GM23338 (cell line): ENCODE measurements around the gene SCFD2. TPM values are rescaled to one million over a fixed set of nuclear protein-coding genes. Genes with fewer than 3 reads are reported as not detected.

Experiments used
- ATAC-seq: fragments of 200-7000 bp; cut with Tn5 transposase; 3 replicates; pipeline ENCODE4 v1.9.1; 2020
- DNase-seq: peaks from one replicate; pipeline ENCODE4 v3.0.0-alpha.2; 2015; ENCODE audit warnings: low spot score
- H2AFZ ChIP-seq: fragments of 200-600 bp; sonication (generic); 2 replicates; pipeline ENCODE4 v1.8.0; 2016; ENCODE audit warnings: antibody characterized with exemption, mild to moderate bottlenecking, moderate library complexity
- H3F3A ChIP-seq: fragments of 200-600 bp; sonication (generic); replicated peaks from 2 replicates; pipeline ENCODE4 v1.8.0; 2017; ENCODE audit warnings: antibody characterized with exemption, mixed run types, low read depth
- H3K27ac ChIP-seq: fragments of 200-600 bp; sonication (generic); 2 replicates; pipeline ENCODE4 v1.6.1; 2016; ENCODE audit warnings: low read depth
- H3K27me3 ChIP-seq: fragments of 200-600 bp; sonication (generic); 2 replicates; pipeline ENCODE4 v1.8.0; 2016; ENCODE audit warnings: mild to moderate bottlenecking, mixed run types, moderate library complexity; ENCODE audit not compliant: insufficient read depth
- H3K36me3 ChIP-seq: fragments of 200-600 bp; sonication (generic); 2 replicates; pipeline ENCODE4 v1.8.0; 2016; ENCODE audit warnings: mild to moderate bottlenecking; ENCODE audit not compliant: insufficient read depth
- H3K4me1 ChIP-seq: fragments of 200-600 bp; sonication (generic); 2 replicates; pipeline ENCODE4 v1.8.0; 2016; ENCODE audit warnings: mild to moderate bottlenecking, moderate library complexity; ENCODE audit not compliant: insufficient read depth
- H3K4me2 ChIP-seq: fragments of 200-600 bp; sonication (generic); 2 replicates; pipeline ENCODE4 v1.7.1; 2017; ENCODE audit warnings: mixed run types
- H3K4me3 ChIP-seq: fragments of 200-600 bp; sonication (generic); 2 replicates; pipeline ENCODE4 v1.6.1; 2016; ENCODE audit warnings: mixed run types
- H3K79me2 ChIP-seq: fragments of 200-600 bp; sonication (generic); replicated peaks from 2 replicates; pipeline ENCODE4 v1.8.0; 2017; ENCODE audit warnings: mild to moderate bottlenecking; ENCODE audit not compliant: insufficient read depth
- H3K9me2 ChIP-seq: fragments of 200-600 bp; sonication (generic); 2 replicates; pipeline ENCODE4 v1.8.0; 2017; ENCODE audit not compliant: insufficient read depth
- H4K20me1 ChIP-seq: fragments of 200-600 bp; sonication (generic); replicated peaks from 2 replicates; pipeline ENCODE4 v1.8.0; 2017; ENCODE audit warnings: mild to moderate bottlenecking; ENCODE audit not compliant: insufficient read depth
- H3K27ac Mint-ChIP-seq: 2 replicates; pipeline ENCODE4 v1.8.0; 2020; ENCODE audit warnings: inconsistent platforms, mild to moderate bottlenecking, moderate library complexity, mixed read lengths
- H3K27me3 Mint-ChIP-seq: 3 replicates; pipeline ENCODE4 v1.8.0; 2022; ENCODE audit warnings: low read depth, mild to moderate bottlenecking, moderate library complexity, mixed read lengths, inconsistent platforms; ENCODE audit not compliant: insufficient read depth, poor library complexity
- H3K36me3 Mint-ChIP-seq: 3 replicates; pipeline ENCODE4 v1.8.0; 2021; ENCODE audit warnings: low read depth, mild to moderate bottlenecking, inconsistent platforms, moderate library complexity, mixed read lengths
- H3K4me1 Mint-ChIP-seq: 3 replicates; pipeline ENCODE4 v1.8.0; 2020; ENCODE audit warnings: mild to moderate bottlenecking, inconsistent platforms, mixed read lengths
- H3K4me3 Mint-ChIP-seq: 3 replicates; pipeline ENCODE4 v1.8.0; 2021; ENCODE audit warnings: moderate library complexity, mild to moderate bottlenecking, inconsistent platforms, mixed read lengths
- H3K9me3 Mint-ChIP-seq: 3 replicates; pipeline ENCODE4 v1.8.0; 2020; ENCODE audit warnings: moderate library complexity, mild to moderate bottlenecking, inconsistent platforms, mixed read lengths
- CREB1 ChIP-seq: fragments of 250-450 bp; sonication (Bioruptor Pico); IDR thresholded peaks from 2 replicates; pipeline ENCODE4 v1.5.0; 2020; ENCODE audit warnings: low read depth, mild to moderate bottlenecking, moderate library complexity
- EZH2phosphoT487 ChIP-seq: fragments of 200-600 bp; sonication (generic); IDR thresholded peaks from one replicate; pipeline ENCODE4 v1.8.1; 2018; ENCODE audit warnings: antibody characterized with exemption; ENCODE audit not compliant: unreplicated experiment
- JUNB ChIP-seq: IDR thresholded peaks from one replicate; pipeline ENCODE4 v1.6.1; 2016; ENCODE audit warnings: antibody characterized with exemption; ENCODE audit not compliant: unreplicated experiment
- NANOG ChIP-seq: IDR thresholded peaks from 2 replicates; pipeline ENCODE4 v1.6.1; 2016; ENCODE audit warnings: antibody characterized with exemption, borderline replicate concordance
- POLR2AphosphoS5 ChIP-seq: IDR thresholded peaks from 2 replicates; pipeline ENCODE4 v1.6.1; 2016; ENCODE audit warnings: antibody characterized with exemption, low read depth
- ZNF114 ChIP-seq: fragments of 250-450 bp; sonication (Bioruptor Pico); IDR thresholded peaks from 2 replicates; pipeline ENCODE4 v1.5.0; 2020; ENCODE audit warnings: mild to moderate bottlenecking, moderate library complexity
- ZNF331 ChIP-seq: fragments of 250-450 bp; sonication (Bioruptor Pico); IDR thresholded peaks from 2 replicates; pipeline ENCODE4 v1.5.0; 2020; ENCODE audit warnings: low read depth, mild to moderate bottlenecking, moderate library complexity
- polyA plus RNA-seq: library from polyadenylated mRNA; unstranded; fragments of >200 nt; fragmentation: Nextera tagmentation; extraction: Ambion mirVana; gene quantifications from 2 replicates; pipeline ENCODE4 v1.2.1, GENCODE V29; 2016
- total RNA-seq: library from RNA; depleted of rRNA; stranded (reverse); fragments of >200 nt; shearing (Covaris generic); gene quantifications from 2 replicates; pipeline ENCODE4 v1.2.3, GENCODE V29; 2014
- TF ChIP-seq, protein P1 (sequence below): fragments of 250-450 bp; sonication (Bioruptor Pico); IDR thresholded peaks from 2 replicates; pipeline ENCODE4 v1.5.0; 2020; ENCODE audit warnings: mild to moderate bottlenecking, moderate library complexity

The SCFD2 gene
- total and polyA plus RNA-seq, 2 experiments from 2014 or later: 5.7 to 17.5 TPM

DNA sequence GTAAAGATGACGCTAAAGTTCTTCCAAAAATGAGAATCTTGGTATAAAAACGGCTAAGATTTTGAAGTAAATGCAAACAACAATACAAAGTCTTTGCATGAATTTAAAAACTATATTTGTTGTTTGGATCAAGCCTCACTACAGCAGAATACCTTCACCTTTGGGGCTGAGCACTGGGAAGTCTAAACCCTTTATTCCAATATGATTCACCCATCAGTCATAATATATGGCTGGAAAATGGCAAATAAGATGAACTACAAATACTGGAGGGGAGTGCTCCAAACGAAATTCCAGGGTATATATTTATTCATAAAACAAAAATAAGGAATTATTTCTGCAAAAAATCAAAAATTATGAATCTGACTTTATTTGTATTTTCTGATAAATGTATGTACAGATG is 138.4 kb downstream of the SCFD2 start:
- H3K79me2 ChIP-seq: no peaks in the 10 kb centered on the region
- no peaks in the 10 kb centered on the region for H3K36me3 Mint-ChIP-seq
- H2AFZ ChIP-seq: no peak overlapping the region
- no peak overlapping the region for H3K4me2 ChIP-seq
- no peak for DNase-seq
- H3K4me1 Mint-ChIP-seq: no peaks in the 10 kb centered on the region
- H3K36me3 ChIP-seq: no peaks in the 10 kb centered on the region
- no peaks in the 10 kb centered on the region for H3K4me1 ChIP-seq
- no peaks in the 10 kb centered on the region for H3K27me3 ChIP-seq
- H3K4me3 ChIP-seq: no peak overlapping the region
- no peak overlapping the region for H3K27ac Mint-ChIP-seq
- no peaks in the 10 kb centered on the region for H3K27me3 Mint-ChIP-seq
- no peak overlapping the region for H3K4me3 Mint-ChIP-seq
- H3K9me2 ChIP-seq: no peaks in the 10 kb centered on the region
- peaks cover 4% of the 10 kb centered on the region; the same call in 2 of the 3 replicates for H3K9me3 Mint-ChIP-seq
- no peak overlapping the region for H3K27ac ChIP-seq
- no peak for ATAC-seq
- TF ChIP-seq, protein P1, sequence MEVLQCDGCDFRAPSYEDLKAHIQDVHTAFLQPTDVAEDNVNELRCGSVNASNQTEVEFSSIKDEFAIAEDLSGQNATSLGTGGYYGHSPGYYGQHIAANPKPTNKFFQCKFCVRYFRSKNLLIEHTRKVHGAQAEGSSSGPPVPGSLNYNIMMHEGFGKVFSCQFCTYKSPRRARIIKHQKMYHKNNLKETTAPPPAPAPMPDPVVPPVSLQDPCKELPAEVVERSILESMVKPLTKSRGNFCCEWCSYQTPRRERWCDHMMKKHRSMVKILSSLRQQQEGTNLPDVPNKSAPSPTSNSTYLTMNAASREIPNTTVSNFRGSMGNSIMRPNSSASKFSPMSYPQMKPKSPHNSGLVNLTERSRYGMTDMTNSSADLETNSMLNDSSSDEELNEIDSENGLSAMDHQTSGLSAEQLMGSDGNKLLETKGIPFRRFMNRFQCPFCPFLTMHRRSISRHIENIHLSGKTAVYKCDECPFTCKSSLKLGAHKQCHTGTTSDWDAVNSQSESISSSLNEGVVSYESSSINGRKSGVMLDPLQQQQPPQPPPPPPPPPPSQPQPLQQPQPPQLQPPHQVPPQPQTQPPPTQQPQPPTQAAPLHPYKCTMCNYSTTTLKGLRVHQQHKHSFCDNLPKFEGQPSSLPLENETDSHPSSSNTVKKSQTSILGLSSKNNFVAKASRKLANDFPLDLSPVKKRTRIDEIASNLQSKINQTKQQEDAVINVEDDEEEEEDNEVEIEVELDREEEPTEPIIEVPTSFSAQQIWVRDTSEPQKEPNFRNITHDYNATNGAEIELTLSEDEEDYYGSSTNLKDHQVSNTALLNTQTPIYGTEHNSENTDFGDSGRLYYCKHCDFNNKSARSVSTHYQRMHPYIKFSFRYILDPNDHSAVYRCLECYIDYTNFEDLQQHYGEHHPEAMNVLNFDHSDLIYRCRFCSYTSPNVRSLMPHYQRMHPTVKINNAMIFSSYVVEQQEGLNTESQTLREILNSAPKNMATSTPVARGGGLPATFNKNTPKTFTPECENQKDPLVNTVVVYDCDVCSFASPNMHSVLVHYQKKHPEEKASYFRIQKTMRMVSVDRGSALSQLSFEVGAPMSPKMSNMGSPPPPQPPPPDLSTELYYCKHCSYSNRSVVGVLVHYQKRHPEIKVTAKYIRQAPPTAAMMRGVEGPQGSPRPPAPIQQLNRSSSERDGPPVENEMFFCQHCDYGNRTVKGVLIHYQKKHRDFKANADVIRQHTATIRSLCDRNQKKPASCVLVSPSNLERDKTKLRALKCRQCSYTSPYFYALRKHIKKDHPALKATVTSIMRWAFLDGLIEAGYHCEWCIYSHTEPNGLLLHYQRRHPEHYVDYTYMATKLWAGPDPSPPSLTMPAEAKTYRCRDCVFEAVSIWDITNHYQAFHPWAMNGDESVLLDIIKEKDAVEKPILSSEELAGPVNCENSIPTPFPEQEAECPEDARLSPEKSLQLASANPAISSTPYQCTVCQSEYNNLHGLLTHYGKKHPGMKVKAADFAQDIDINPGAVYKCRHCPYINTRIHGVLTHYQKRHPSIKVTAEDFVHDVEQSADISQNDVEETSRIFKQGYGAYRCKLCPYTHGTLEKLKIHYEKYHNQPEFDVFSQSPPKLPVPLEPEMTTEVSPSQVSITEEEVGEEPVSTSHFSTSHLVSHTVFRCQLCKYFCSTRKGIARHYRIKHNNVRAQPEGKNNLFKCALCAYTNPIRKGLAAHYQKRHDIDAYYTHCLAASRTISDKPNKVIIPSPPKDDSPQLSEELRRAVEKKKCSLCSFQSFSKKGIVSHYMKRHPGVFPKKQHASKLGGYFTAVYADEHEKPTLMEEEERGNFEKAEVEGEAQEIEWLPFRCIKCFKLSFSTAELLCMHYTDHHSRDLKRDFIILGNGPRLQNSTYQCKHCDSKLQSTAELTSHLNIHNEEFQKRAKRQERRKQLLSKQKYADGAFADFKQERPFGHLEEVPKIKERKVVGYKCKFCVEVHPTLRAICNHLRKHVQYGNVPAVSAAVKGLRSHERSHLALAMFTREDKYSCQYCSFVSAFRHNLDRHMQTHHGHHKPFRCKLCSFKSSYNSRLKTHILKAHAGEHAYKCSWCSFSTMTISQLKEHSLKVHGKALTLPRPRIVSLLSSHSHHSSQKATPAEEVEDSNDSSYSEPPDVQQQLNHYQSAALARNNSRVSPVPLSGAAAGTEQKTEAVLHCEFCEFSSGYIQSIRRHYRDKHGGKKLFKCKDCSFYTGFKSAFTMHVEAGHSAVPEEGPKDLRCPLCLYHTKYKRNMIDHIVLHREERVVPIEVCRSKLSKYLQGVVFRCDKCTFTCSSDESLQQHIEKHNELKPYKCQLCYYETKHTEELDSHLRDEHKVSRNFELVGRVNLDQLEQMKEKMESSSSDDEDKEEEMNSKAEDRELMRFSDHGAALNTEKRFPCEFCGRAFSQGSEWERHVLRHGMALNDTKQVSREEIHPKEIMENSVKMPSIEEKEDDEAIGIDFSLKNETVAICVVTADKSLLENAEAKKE (CRISPR knock-in tag): no peak
- no peak for TF ChIP-seq CREB1 (CRISPR knock-in tag)
- TF ChIP-seq EZH2phosphoT487: no peak
- H3F3A ChIP-seq: no peaks in the 10 kb centered on the region
- no peaks in the 10 kb centered on the region for H4K20me1 ChIP-seq

DNA sequence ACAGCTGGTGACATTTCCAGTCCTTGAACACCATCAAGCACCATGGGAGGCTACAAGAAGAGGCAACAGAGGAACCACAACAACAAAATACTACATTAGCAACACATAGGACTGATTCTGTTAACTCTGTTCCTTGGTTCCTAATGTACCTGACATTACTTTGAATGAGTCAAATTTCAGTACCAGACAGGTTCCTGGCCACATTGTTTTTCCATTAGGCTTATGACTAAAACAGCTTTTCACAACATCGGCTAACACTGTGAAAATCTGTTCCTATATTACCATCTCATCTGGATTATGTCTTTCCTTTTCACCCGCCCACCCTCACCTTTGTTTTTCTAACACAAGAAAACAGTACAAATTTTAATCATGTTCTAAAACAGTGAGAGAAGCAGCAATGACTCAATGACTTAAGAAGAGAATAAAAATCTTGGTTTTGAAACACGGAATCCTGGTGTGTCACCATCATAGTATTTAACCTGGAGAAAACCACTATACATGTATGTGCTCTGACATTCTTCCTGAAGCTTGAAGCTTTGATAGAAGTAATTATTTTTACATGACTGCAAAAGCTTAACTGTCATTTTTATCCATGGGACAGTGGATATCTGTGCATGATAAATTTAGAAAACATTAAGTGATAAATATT is 143.9 kb downstream of the SCFD2 start:
- H3K4me1 Mint-ChIP-seq: no peaks in the 10 kb centered on the region
- no peaks in the 10 kb centered on the region for H3K27me3 ChIP-seq
- DNase-seq (no peak), ATAC-seq (no peak)
- no peak overlapping the region for H3K4me2 ChIP-seq
- H3K4me3 ChIP-seq: no peak overlapping the region
- H3K79me2 ChIP-seq: no peaks in the 10 kb centered on the region
- H3K9me2 ChIP-seq: no peaks in the 10 kb centered on the region
- peaks cover 29% of the 10 kb centered on the region for H3K36me3 Mint-ChIP-seq
- no peak overlapping the region for H3K27ac Mint-ChIP-seq
- no peak overlapping the region for H3K27ac ChIP-seq
- H3K9me3 Mint-ChIP-seq: peaks cover 37% of the 10 kb centered on the region
- no peaks in the 10 kb centered on the region for H4K20me1 ChIP-seq
- H3K4me1 ChIP-seq: no peaks in the 10 kb centered on the region
- H3K4me3 Mint-ChIP-seq: no peak overlapping the region
- no peak overlapping the region for H2AFZ ChIP-seq
- no peaks in the 10 kb centered on the region for H3F3A ChIP-seq
- no peaks in the 10 kb centered on the region for H3K27me3 Mint-ChIP-seq
- no peaks in the 10 kb centered on the region for H3K36me3 ChIP-seq
- no peak for TF ChIP-seq ZNF114 (CRISPR knock-in tag)
- TF ChIP-seq POLR2AphosphoS5: no peak
- no peak for TF ChIP-seq ZNF331
- no peak for TF ChIP-seq JUNB
- TF ChIP-seq NANOG: no peak
